Measurements from ENCODE around the gene SH3D21.

SH3D21 gene

DNA sequence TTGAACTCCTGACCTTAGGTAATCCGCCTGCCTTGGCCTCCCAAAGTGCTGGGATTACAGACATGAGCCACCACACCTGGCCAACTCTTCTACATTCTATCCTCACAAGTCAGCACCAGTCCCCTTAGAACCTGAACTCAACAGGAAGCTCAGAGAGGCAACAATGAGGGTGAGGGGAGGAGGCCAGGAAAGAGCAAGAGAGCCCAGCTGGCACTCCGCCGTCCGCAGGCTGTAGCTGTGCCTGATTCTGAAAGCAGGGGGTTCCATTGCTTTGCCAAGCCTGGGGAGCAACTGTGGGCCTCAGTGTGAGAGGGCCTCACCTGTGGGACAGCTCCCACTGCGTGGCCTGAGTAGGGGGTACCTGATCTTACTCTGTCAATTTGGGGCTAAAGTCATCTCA is 60.9 kb downstream of the SH3D21 start:
- DNase-seq (ENCODE audit: low read depth), result no peak
- H3K4me3 ChIP-seq (ENCODE audit: low read depth, low read length), result no peak overlapping the region
- TF ChIP-seq, protein P1, sequence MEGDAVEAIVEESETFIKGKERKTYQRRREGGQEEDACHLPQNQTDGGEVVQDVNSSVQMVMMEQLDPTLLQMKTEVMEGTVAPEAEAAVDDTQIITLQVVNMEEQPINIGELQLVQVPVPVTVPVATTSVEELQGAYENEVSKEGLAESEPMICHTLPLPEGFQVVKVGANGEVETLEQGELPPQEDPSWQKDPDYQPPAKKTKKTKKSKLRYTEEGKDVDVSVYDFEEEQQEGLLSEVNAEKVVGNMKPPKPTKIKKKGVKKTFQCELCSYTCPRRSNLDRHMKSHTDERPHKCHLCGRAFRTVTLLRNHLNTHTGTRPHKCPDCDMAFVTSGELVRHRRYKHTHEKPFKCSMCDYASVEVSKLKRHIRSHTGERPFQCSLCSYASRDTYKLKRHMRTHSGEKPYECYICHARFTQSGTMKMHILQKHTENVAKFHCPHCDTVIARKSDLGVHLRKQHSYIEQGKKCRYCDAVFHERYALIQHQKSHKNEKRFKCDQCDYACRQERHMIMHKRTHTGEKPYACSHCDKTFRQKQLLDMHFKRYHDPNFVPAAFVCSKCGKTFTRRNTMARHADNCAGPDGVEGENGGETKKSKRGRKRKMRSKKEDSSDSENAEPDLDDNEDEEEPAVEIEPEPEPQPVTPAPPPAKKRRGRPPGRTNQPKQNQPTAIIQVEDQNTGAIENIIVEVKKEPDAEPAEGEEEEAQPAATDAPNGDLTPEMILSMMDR (conservative IDR thresholded peaks at IDR 0.05; ENCODE audit: low read depth, low read length), result no peak

DNA sequence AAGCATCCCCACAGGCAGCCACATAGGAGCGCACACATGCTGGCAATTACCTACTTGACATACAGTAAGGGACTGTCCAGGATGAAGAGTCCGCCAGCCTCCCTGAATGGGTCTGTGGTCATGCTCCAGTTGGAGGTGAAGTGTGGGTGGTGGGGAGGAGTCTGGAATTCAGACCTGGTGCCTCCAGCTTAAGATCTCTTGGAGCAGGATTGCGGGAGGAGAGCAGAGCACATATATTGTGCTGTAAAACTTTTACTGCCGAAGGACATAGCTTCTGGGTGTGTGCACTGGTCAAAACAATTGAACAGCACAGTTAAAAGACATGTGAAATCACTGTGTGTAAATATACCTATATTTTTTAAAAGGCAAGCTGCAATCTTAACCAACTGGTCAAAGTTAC is 61.6 kb downstream of the SH3D21 start:
- no peak for DNase-seq (ENCODE audit: low read depth)
- no peak overlapping the region for H3K4me3 ChIP-seq (ENCODE audit: low read depth, low read length)
- TF ChIP-seq, protein P1 (conservative IDR thresholded peaks at IDR 0.05; ENCODE audit: low read depth, low read length), result no peak

DNA sequence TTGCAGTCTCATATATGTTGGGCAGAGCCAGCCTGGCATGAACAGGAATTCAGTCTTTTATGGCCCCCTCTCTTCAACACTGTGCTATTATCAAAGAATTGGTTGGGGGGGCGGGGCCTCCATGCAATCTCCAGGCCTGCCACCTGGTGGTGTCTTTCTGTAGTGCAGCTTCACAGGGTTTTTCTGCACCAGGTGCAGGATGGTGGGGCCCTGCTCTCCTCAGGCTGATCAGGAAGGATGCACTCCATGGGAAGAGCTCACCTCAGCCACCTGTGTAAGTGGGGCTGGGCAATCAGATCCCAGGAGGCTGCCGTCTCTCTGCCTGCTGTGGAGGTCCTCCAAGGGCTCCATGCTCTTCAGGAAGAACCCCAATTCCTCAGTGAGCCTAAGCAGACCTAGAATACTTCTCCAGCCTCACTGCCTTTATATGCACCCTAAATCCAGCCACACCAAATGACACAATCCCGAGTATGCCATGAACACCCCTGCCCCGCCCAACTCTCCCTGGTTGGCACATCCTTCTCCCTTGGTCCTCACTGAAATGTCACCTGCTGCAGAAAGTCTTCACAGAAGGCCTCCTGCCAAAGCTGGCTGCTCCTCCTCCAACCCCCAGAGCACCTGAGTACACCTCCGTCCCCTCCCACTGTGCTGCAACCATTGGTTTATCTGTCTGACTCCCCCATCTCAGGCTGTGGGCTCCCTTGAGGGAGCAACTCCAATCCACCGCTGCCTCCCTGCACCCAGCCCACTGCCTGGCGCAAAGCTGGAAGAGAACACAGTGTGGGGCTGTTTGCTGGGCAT is 63.1 kb downstream of the SH3D21 start:
- peak; percentile 77 for DNase-seq (ENCODE audit: low read depth)
- H3K4me3 ChIP-seq (ENCODE audit: low read depth, low read length), result no peak overlapping the region
- TF ChIP-seq, protein P1 (conservative IDR thresholded peaks at IDR 0.05; ENCODE audit: low read depth, low read length), result peak; percentile 89
